Mucosa of descending colon (tissue), 3 donors: Measurements from ENCODE around the gene CPLX1. TPM values are rescaled to one million over a fixed set of nuclear protein-coding genes. Genes with fewer than 3 reads are reported as not detected.

Experiments
- ATAC-seq: fragments of 200-7000 bp; cut with Tn5 transposase; one replicate; pipeline ENCODE4 v1.9.1; 2020; ENCODE audit warnings: mild to moderate bottlenecking, moderate library complexity
- DNase-seq, 3 donors: peaks; one replicate each; pipeline ENCODE4 v3.0.0-alpha.2; 2020
- H3K36me3 ChIP-seq: fragments of 200-600 bp; one replicate; pipeline ENCODE4 v1.8.0; 2021; ENCODE audit warnings: low read depth, mild to moderate bottlenecking
- H3K4me1 ChIP-seq: fragments of 200-600 bp; one replicate; pipeline ENCODE4 v1.8.0; 2021; ENCODE audit warnings: low read depth, mild to moderate bottlenecking
- H3K4me3 ChIP-seq: fragments of 200-600 bp; one replicate; pipeline ENCODE4 v1.8.0; 2021; ENCODE audit warnings: mild to moderate bottlenecking
- H3K9me3 ChIP-seq: fragments of 200-600 bp; one replicate; pipeline ENCODE4 v1.8.0; 2021; ENCODE audit warnings: mild to moderate bottlenecking
- intact Hi-C, 2 donors: fragments of 100-400 bp; cut with DNase I in 1 of 2; cut with micrococcal nuclease in 1 of 2; formaldehyde crosslinking; loops; one replicate each; pipeline versions ENCODE4 v1.11.0 to v1.11.1; 2022; cut with DNase I, micrococcal nuclease
- total RNA-seq, 3 donors: library from RNA; stranded (reverse); fragmentation: NEBNext Ultra II Directional in 2 of 3; extraction: Animal tissue kit (Norgen Biotek cat#: 25700) in 2 of 3; gene quantifications; one replicate each; pipeline versions ENCODE4 v1.2.1 to v1.2.4, GENCODE V29; 2021 to 2023
- TF ChIP-seq, protein P1 (sequence below): fragments of 200-600 bp; IDR thresholded peaks from one replicate; pipeline ENCODE4 v1.8.0; 2022; ENCODE audit warnings: antibody characterized with exemption, mild to moderate bottlenecking
- donor health status: DM: no; HTN: no; CAD: no; lungs with moderate emphysema.
- donor health status: DM: no; HTN: no; CAD: no.
- donor health status: DM: no; HTN: yes; CAD: no.

Gene CPLX1
- total RNA-seq, 3 donors from 2014 or later, result 1.9 to 3.4 (median 2.7) TPM

DNA sequence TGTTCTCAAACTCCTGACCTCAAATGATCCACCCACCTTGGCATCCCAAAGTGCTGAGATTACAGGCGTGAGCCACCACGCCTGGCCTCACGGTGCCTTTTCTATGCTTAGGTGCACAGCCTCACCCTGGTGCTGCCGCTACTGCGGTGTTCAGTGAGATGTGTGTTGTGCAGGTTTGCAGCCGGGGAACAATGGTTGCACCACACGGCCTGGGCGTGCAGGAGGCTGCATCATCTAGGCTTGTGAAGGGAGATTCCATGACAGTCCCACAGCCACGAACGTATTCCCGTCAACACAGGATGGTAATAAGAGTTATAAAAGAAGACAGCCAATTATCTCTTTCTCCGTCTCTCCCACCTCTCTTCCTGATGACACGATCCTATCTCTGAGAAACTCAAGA is 22.0 kb downstream of the CPLX1 start:
- DNase-seq, result no peak
- intact Hi-C loops, result no loop called here
- Histone ChIP-seq H3K36me3 (no peaks in the 10 kb centered on the region), H3K4me1 (peaks cover 2% of the 10 kb centered on the region), H3K9me3 (no peaks in the 10 kb centered on the region), H3K4me3 (no peak overlapping the region)
- TF ChIP-seq, protein P1, sequence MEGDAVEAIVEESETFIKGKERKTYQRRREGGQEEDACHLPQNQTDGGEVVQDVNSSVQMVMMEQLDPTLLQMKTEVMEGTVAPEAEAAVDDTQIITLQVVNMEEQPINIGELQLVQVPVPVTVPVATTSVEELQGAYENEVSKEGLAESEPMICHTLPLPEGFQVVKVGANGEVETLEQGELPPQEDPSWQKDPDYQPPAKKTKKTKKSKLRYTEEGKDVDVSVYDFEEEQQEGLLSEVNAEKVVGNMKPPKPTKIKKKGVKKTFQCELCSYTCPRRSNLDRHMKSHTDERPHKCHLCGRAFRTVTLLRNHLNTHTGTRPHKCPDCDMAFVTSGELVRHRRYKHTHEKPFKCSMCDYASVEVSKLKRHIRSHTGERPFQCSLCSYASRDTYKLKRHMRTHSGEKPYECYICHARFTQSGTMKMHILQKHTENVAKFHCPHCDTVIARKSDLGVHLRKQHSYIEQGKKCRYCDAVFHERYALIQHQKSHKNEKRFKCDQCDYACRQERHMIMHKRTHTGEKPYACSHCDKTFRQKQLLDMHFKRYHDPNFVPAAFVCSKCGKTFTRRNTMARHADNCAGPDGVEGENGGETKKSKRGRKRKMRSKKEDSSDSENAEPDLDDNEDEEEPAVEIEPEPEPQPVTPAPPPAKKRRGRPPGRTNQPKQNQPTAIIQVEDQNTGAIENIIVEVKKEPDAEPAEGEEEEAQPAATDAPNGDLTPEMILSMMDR, result no peak
- ATAC-seq, result no peak

DNA sequence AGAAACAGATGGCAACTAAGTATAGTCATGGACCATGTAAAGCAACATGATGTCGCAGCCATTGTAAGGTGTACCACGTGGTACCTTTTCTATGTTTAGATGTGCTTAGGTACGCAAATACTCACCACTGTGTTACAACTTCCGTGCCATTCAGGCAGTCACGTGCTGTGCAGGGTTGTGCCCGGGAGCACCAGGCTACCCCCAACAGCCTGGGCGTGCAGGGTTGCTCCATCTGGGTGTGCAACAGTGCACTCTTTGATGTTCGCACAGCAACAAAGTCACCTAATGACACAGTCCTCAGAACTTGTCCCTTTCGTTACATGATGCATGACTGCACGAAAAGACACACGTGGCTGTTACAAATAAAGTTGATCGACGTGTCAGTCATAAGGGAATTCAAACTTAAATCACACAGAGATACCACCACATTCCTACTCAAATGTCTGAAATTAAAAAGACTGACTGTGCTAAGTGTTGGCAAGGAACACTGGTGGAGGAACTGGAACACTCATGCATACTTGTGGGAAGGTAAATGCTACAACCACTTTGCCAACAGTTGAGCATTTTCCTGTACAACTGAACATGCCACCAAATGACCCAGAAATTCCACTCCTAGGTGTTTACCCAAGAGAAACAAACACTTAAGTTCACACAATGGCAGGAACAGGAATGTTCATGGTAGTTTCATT is 24.3 kb downstream of the CPLX1 start:
- no peaks in the 10 kb centered on the region for H3K36me3 ChIP-seq
- no peak overlapping the region for H3K4me3 ChIP-seq
- intact Hi-C loops, result no loop called here
- TF ChIP-seq, protein P1, result no peak
- ATAC-seq, result no peak
- no peaks in the 10 kb centered on the region for H3K9me3 ChIP-seq
- no peaks in the 10 kb centered on the region for H3K4me1 ChIP-seq
- no peak for DNase-seq

DNA sequence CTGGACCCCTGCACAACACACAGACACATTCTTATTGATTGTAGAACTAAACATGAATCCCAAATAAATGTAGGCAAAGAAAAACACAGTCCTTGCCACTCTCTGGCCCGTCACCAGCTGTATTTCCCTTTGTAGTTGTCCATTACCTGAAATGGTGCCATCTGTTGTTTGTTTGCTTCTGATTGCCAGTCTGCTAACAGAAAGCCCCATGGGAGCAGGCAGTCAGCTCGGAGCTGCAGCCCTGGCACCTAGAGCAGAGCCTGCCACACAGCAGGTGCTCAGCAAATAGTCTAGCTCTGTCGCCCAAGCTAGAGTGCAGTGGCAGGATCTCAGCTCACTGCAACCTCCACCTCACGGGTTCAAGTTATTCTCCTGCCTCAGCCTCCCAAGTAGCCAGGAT is 28.9 kb downstream of the CPLX1 start:
- no peak overlapping the region for H3K4me3 ChIP-seq
- TF ChIP-seq, protein P1, result no peak
- H3K4me1 ChIP-seq, result peaks cover 18% of the 10 kb centered on the region
- ATAC-seq (peak; percentile 58), DNase-seq (peak in 2 of 3 donors; percentile 36 to 41)
- H3K9me3 ChIP-seq, result no peaks in the 10 kb centered on the region
- no peaks in the 10 kb centered on the region for H3K36me3 ChIP-seq
- intact Hi-C loops, result no loop called here

DNA sequence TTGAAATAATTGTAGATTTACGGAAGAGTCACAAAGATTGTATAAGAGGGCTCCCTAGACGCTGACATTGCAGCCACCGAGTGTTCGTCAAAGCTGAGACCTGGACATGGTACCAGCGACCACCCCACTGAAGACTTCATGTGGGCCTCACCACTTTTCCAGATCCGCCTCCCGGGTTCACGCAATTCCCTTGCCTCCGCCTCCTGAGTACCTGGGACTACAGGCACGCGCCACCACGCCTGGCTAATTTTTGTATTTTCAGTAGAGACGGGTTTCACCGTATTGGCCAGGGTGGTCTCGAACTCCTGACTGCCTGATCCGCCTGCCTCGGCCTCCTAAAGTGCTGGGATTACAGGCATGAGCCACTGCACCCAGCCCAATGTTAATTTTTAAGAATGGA is 29.7 kb downstream of the CPLX1 start:
- intact Hi-C loops, result no loop called here
- no peak for ATAC-seq

DNA sequence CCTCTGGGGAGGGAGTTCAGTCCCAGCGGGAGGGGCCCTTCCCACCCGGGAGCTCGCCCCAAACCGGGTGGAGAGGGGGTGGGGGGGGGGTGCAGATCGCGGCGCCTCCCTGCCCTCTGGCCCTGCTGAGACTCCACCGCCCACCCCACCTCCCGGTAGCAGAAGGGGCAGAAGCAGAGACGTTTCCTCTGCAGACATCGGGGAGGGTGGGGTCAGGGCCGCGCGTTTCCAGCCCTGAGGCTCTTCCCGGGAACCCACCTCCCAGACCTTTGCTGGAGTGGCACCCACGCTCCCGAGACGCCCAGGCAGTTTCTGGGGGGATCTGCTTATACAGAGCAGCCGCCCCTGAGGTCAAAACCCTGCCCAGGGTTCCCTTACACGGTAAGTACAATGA is 30.2 kb downstream of the CPLX1 start:
- no peak for ATAC-seq
- TF ChIP-seq, protein P1, result no peak
- H3K36me3 ChIP-seq, result no peaks in the 10 kb centered on the region
- peaks cover 25% of the 10 kb centered on the region for H3K4me1 ChIP-seq
- DNase-seq, result peak in 1 of 3 donors; percentile 25
- no peaks in the 10 kb centered on the region for H3K9me3 ChIP-seq
- intact Hi-C loops, result no loop called here
- H3K4me3 ChIP-seq, result no peak overlapping the region

More for the DNA sequence above, 29.7 kb downstream of the CPLX1 start:
- TF ChIP-seq, protein P1, result no peak
- Histone ChIP-seq H3K9me3 (no peaks in the 10 kb centered on the region), H3K36me3 (no peaks in the 10 kb centered on the region), H3K4me3 (no peak overlapping the region), H3K4me1 (peaks cover 23% of the 10 kb centered on the region)
- DNase-seq, result peak in 1 of 3 donors; percentile 19
